NT2/D1 (cell line): Measurements from ENCODE around the gene KIN.

Experiments used
- YY1 ChIP-seq: IDR thresholded peaks from 2 replicates; pipeline ENCODE4 v1.6.1; 2011; ENCODE audit not compliant: insufficient read length, insufficient read depth
- ZNF274 ChIP-seq: IDR thresholded peaks from 2 replicates; pipeline ENCODE4 v1.6.1; 2011; ENCODE audit warnings: mild to moderate bottlenecking, low read depth, low read length

DNA sequence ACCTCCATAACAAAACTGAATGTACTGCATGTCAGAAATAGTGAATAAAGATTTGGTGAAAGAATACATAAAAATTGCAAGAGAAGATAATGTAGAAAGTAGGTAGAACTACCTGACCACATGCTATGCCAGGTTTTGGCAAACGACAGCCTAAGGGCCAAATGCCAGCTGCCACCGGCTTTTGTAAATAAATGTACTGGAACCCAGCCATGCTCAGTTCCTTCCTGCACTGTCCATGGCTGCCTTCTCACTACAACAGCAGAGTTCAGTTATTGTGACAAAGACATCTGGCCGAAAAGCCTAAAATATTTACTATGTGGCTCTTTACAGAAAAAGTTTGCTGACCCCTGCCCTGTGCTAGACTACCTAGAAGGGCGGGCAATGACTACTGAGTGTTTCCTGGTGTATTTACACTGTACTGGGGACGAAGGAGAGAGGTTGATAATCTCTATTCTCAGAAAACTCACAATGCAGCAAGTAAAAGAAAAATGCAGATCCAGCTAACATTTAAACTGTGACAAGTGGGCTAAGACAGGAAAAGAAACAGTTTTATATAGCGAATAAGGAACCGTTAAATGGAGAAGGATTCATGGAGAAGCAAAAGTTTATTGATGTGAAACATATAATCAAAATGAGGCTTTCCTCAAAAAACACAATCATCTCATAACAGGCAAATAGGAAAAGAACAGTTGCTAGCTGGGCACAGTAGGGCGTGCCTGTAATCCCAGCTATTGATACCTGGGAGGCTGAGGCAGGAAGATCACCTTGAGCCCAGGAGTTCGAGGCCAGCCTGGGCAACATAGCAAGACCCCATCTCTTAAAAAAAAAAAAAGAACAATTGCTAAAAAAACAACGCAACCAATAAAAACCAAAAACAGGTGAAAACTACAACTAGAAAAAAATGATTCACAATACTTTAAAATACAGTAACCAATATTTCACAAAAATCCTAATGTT, 13.7 kb downstream of the KIN start:
- no peak for TF ChIP-seq YY1
- no peak for TF ChIP-seq ZNF274
